Measurements from ENCODE around the gene KCNJ15.

KCNJ15 gene

GRCh38 chr21:38299671-38300070 is 42.9 kb downstream of the KCNJ15 start:
- no peak for TF ChIP-seq CTCF (IDR thresholded peaks at IDR 0.05; ENCODE audit: low read length, missing control alignments)

GRCh38 chr21:38300141-38300578 is 43.4 kb downstream of the KCNJ15 start:
- no peak for TF ChIP-seq CTCF (IDR thresholded peaks at IDR 0.05; ENCODE audit: low read length, missing control alignments)
- no peak overlapping the region for H3K4me3 ChIP-seq (replicated peaks; ENCODE audit: low read depth, low read length)
- no peak for DNase-seq (ENCODE audit: low read depth)

More at GRCh38 chr21:38299671-38300070, 42.9 kb downstream of the KCNJ15 start:
- DNase-seq (ENCODE audit: low read depth), result no peak
- no peak overlapping the region for H3K4me3 ChIP-seq (replicated peaks; ENCODE audit: low read depth, low read length)

GRCh38 chr21:38301321-38302214 is 44.8 kb downstream of the KCNJ15 start:
- no peak for TF ChIP-seq CTCF (IDR thresholded peaks at IDR 0.05; ENCODE audit: low read length, missing control alignments)
- no peak overlapping the region for H3K4me3 ChIP-seq (replicated peaks; ENCODE audit: low read depth, low read length)
- DNase-seq (ENCODE audit: low read depth), result no peak

- H3K4me3 ChIP-seq (replicated peaks; ENCODE audit: low read depth, low read length), result no peak overlapping the region
- no peak for TF ChIP-seq CTCF (IDR thresholded peaks at IDR 0.05; ENCODE audit: low read length, missing control alignments)
- DNase-seq (ENCODE audit: low read depth), result peak; percentile 91
Measured at GRCh38 chr21:38303300-38303699, 46.5 kb downstream of the KCNJ15 start.

- peak; percentile 97 for DNase-seq (ENCODE audit: low read depth)
- TF ChIP-seq CTCF (IDR thresholded peaks at IDR 0.05; ENCODE audit: low read length, missing control alignments), result no peak
- no peak overlapping the region for H3K4me3 ChIP-seq (replicated peaks; ENCODE audit: low read depth, low read length)
Measured at GRCh38 chr21:38306433-38307141, 49.8 kb downstream of the KCNJ15 start.

- no peak for TF ChIP-seq CTCF (IDR thresholded peaks at IDR 0.05; ENCODE audit: low read length, missing control alignments)
- no peak overlapping the region for H3K4me3 ChIP-seq (replicated peaks; ENCODE audit: low read depth, low read length)
- DNase-seq (ENCODE audit: low read depth), result peak; percentile 68
Measured at GRCh38 chr21:38307771-38308531, 51.2 kb downstream of the KCNJ15 start.

Data from fibroblast of pulmonary artery (primary cell).